GM12878 (cell line): ENCODE results near the gene CHMP4B. TPM values are rescaled to one million over a fixed set of nuclear protein-coding genes. Genes with fewer than 3 reads are reported as not detected.

Experiments used
- ATAC-seq: fragments of 200-7000 bp; cut with Tn5 transposase; 3 replicates; pipeline ENCODE4 v1.9.1; 2020; ENCODE audit warnings: mild to moderate bottlenecking, moderate library complexity
- BruUV-seq: library from RNA; stranded (reverse); fragments of 400-500 nt; replicated peaks from 2 replicates; lab custom pipeline; 2021; lab: Mats Ljungman, UMichigan
- CTCF ChIA-PET: fragments of 300-600 bp; sonication (Branson Sonifier 250); formaldehyde crosslinking; extraction: SDS; loops from one replicate; lab custom pipeline; 2021; ENCODE audit warnings: inconsistent platforms; lab: Yijun Ruan, JAX
- POLR2A ChIA-PET: fragments of 350-600 bp; formaldehyde crosslinking; extraction: SDS; loops from one replicate; lab custom pipeline; 2021; ENCODE audit warnings: inconsistent platforms; lab: Charles Lee
- RAD21 ChIA-PET: fragments of 300-600 bp; sonication (Branson Sonifier 250); formaldehyde crosslinking; loops from one replicate; lab custom pipeline; 2023; ENCODE audit warnings: antibody characterized with exemption; ENCODE audit not compliant: unreplicated experiment; lab: Charles Lee
- SMC1A ChIA-PET: fragments of 300-600 bp; sonication (Branson Sonifier 250); formaldehyde crosslinking; loops from one replicate; lab custom pipeline; 2023; ENCODE audit not compliant: unreplicated experiment, uncharacterized antibody; lab: Charles Lee
- DNase-seq: peaks from one replicate; pipeline ENCODE4 v3.0.0-alpha.2; 2011; ENCODE audit warnings: low read depth, low spot score
- FAIRE-seq: peaks from 3 replicates; lab custom pipeline; 2011; peaks lifted over from hg19 to GRCh38; lab: Jason Lieb, UNC
- H2AFZ ChIP-seq: 2 replicates; pipeline ENCODE4 v1.6.0; 2011; ENCODE audit warnings: low read depth, low read length, control low read depth; ENCODE audit not compliant: control insufficient read depth
- H3K27ac ChIP-seq: 2 replicates; pipeline ENCODE4 v1.5.1; 2011; ENCODE audit warnings: control low read depth; ENCODE audit not compliant: control insufficient read depth, insufficient read depth
- H3K27me3 ChIP-seq, 2 experiments: replicated peaks in 1 of 2; 2 replicates each; pipeline versions ENCODE4 v1.6.0 to v1.6.1; 2011; ENCODE audit warnings: low read length in 1 of 2; ENCODE audit not compliant: control insufficient read depth in 2 of 2, insufficient read depth in 2 of 2
- H3K36me3 ChIP-seq, 2 experiments: 2 replicates each; pipeline ENCODE4 v1.5.1; 2011; ENCODE audit warnings: low read length in 1 of 2; ENCODE audit not compliant: control insufficient read depth in 2 of 2, insufficient read depth in 2 of 2
- H3K4me1 ChIP-seq: 2 replicates; pipeline ENCODE4 v1.6.1; 2011; ENCODE audit warnings: mild to moderate bottlenecking, low read length, moderate library complexity, mixed read lengths; ENCODE audit not compliant: control insufficient read depth, insufficient read depth
- H3K4me2 ChIP-seq: 2 replicates; pipeline ENCODE4 v1.6.0; 2011; ENCODE audit warnings: control low read depth; ENCODE audit not compliant: control insufficient read depth, insufficient read depth
- H3K4me3 ChIP-seq: fragments of 200-600 bp; sonication (generic); 2 replicates; pipeline ENCODE4 v1.5.1; 2016
- H3K79me2 ChIP-seq: 2 replicates; pipeline ENCODE4 v1.6.0; 2011; ENCODE audit warnings: low read length; ENCODE audit not compliant: control insufficient read depth, insufficient read depth
- H3K9ac ChIP-seq: 2 replicates; pipeline ENCODE4 v1.8.0; 2011; ENCODE audit warnings: low read length, control low read depth, mixed read lengths; ENCODE audit not compliant: control insufficient read depth, insufficient read depth
- H3K9me3 ChIP-seq: replicated peaks from 3 replicates; pipeline ENCODE4 v1.5.1; 2011; ENCODE audit warnings: mild to moderate bottlenecking, low read length; ENCODE audit not compliant: control insufficient read depth, insufficient read depth
- H4K20me1 ChIP-seq: 2 replicates; pipeline ENCODE4 v1.6.0; 2011; ENCODE audit not compliant: control insufficient read depth, insufficient read depth
- MEF2B ChIP-seq: fragments of 450-650 bp; IDR thresholded peaks from 2 replicates; pipeline ENCODE4 v1.6.1; 2018; ENCODE audit warnings: mild to moderate bottlenecking, moderate library complexity; ENCODE audit not compliant: partially characterized antibody, poor library complexity, severe bottlenecking
- NKRF ChIP-seq: fragments of 450-650 bp; conservative IDR thresholded peaks from 2 replicates; pipeline ENCODE4 v1.6.1; 2017; ENCODE audit warnings: mild to moderate bottlenecking, moderate library complexity
- WGBS: methylation state at CpG from one replicate; pipeline ENCODE4 v1.1.6; 2016; ENCODE audit warnings: low lambda C conversion rate; ENCODE audit not compliant: insufficient replicate concordance, insufficient coverage; ENCODE audit errors: missing lambda C conversion rate; 5-methylcytosine and 5-hydroxymethylcytosine counted together
- in situ Hi-C: fragments of 300-500 bp; cut with MboI; formaldehyde crosslinking; loops from 9 replicates; pipeline ENCODE4 v1.14.3; 2018; ENCODE audit warnings: mixed read lengths
- intact Hi-C: fragments of 100-400 bp; cut with micrococcal nuclease; formaldehyde crosslinking; loops from one replicate; pipeline ENCODE4 v1.14.2; 2022; ENCODE audit not compliant: unreplicated experiment
- polyA plus RNA-seq, 11 experiments: library from polyadenylated mRNA; depleted of rRNA in 4 of 11; unstranded in 6 of 11; stranded (reverse) in 5 of 11; fragments of >200 nt; fragmentation: Nextera tagmentation in 4 of 11; fragmentation: Illumina TruSeq in 1 of 11; extraction: Ambion mirVana in 4 of 11; extraction: Trizol in 1 of 11; gene quantifications; 1 replicate in 1 of 11; 2 replicates in 10 of 11; pipeline versions ENCODE4 v1.2.1 to v1.2.3, GENCODE V29; 2011 to 2016; ENCODE audit warnings: inconsistent platforms in 2 of 11, missing spikeins in 2 of 11, low read depth in 1 of 11
- total RNA-seq, 4 experiments: library from RNA; depleted of rRNA in 3 of 4; stranded (reverse); fragments of >200 nt in 3 of 4; fragmentation: Illumina TruSeq in 1 of 4; extraction: Trizol in 1 of 4; gene quantifications; 2 replicates each; pipeline versions ENCODE4 v1.2.1 to v1.2.3, GENCODE V29; 2013 to 2021
- TF ChIP-seq, protein P1 (sequence below): fragments of 450-650 bp; IDR thresholded peaks from 2 replicates; pipeline ENCODE4 v1.6.1; 2017; ENCODE audit warnings: borderline replicate concordance

CHMP4B gene
- total and polyA plus RNA-seq, 10 of the 15 experiments (the other 5 are each of a cell fraction or from before 2014, with no cell fraction given): 4.2 to 118 (median 49.6) TPM

GRCh38 chr20:33900521-33901131 lies 89.5 kb downstream of the CHMP4B start:
- Histone ChIP-seq H3K9ac (no peak overlapping the region), H3K4me3 (no peak overlapping the region), H3K9me3 (no peaks in the 10 kb centered on the region), H3K79me2 (no peaks in the 10 kb centered on the region), H3K27ac (no peak overlapping the region), H4K20me1 (no peaks in the 10 kb centered on the region), H3K27me3 (peaks cover 0 to 2% of the 10 kb centered on the region in 2 experiments; a peak in 2 of 4 replicates), H3K4me2 (no peak overlapping the region), H3K36me3 (no peaks in the 10 kb centered on the region), H2AFZ (no peak overlapping the region), H3K4me1 (no peaks in the 10 kb centered on the region)
- ATAC-seq (no peak), DNase-seq (no peak), FAIRE-seq (no peak)
- BruUV-seq: no TSS peak
- ChIA-PET POLR2A (no interaction called here), CTCF (no interaction called here), RAD21 (no interaction called here), SMC1A (interaction anchor here (1.5 kb wide), 1 partner anchor 14 kb away, joined by 4 read pairs; no protein-coding TSS in a partner anchor)
- TF ChIP-seq MEF2B (no peak), NKRF (no peak)
- TF ChIP-seq, protein P1, sequence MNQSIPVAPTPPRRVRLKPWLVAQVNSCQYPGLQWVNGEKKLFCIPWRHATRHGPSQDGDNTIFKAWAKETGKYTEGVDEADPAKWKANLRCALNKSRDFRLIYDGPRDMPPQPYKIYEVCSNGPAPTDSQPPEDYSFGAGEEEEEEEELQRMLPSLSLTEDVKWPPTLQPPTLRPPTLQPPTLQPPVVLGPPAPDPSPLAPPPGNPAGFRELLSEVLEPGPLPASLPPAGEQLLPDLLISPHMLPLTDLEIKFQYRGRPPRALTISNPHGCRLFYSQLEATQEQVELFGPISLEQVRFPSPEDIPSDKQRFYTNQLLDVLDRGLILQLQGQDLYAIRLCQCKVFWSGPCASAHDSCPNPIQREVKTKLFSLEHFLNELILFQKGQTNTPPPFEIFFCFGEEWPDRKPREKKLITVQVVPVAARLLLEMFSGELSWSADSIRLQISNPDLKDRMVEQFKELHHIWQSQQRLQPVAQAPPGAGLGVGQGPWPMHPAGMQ: no peak
- in situ Hi-C loops (no loop called here), intact Hi-C loops (no loop called here)
- WGBS: 39% methylated on average over 10 of the region's 10 CpGs
